Kasumi-1 (cell line): ENCODE measurements around the gene RGL1.
A peak's percentile ranks its signal among the peaks of the same experiment; 100 is the strongest.
"Not testable (repeated sequence)": the region's sequence is repeated elsewhere in the genome, so short reads cannot be mapped to it uniquely, and the experiment has no call there.

ENCODE experiments used
- DNase-seq, 2 experiments: peaks; one replicate each; lab custom pipeline; 2025; lab: John Stamatoyannopoulos, UW

RGL1 gene

DNA sequence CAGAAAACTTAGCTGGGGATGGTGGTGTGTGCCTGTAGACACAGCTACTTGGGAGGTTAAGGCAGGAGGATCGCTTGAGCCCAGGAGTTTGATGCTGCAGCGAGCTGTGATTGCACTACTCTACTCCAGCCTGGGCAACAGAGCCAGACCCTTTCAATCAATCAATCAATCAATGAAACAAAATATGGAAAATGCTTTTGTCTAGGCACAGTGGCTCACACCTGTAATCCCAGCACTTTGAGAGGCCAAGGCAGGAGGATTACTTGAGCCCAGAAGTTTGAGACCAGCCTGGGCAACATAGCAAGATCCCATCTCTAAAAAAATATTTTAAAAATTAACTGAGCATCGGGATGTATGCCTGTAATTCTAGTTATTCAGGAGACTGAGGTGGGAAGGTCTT lies 19.0 kb upstream of the RGL1 start:
- DNase-seq = not testable (repeated sequence)

DNA sequence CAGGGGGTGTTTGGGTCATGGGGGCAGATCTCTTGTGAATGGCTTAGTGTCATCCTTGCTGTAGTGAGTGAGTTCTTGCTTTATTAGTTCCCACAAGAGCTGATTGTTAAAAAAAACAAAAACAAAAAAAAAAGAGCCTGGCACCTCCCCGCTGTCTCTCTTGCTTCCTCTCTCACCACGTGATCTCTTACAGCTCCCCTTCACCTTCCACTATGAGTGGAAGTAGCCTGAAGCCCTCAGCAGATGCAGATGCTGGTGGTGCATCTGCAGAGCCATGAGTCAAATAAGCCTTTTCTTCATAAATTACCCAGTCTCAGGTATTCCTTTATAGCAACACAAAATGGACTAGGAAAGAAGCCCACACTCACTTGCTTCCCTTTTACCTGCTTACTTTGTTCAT lies 17.2 kb upstream of the RGL1 start:
- no peak for DNase-seq

DNA sequence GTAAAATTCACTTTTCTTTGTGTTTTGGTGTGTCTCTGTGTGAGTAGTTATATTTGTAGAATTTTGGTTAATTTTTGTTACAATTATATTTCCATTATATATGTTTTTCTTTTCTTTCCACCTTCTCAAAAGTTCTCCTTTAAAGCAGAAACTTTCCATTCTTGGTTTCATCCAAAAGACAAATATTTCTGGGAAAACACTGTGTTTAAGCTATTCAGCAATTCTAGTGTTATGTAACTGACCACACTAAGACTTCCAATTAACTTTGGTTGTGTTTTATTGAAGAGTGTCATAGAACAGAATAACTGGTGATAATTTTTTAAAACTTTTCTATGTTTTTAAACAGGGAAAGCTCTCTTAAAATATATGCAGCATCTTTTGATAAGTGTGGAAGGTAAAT lies 13.6 kb upstream of the RGL1 start:
- DNase-seq = no peak

DNA sequence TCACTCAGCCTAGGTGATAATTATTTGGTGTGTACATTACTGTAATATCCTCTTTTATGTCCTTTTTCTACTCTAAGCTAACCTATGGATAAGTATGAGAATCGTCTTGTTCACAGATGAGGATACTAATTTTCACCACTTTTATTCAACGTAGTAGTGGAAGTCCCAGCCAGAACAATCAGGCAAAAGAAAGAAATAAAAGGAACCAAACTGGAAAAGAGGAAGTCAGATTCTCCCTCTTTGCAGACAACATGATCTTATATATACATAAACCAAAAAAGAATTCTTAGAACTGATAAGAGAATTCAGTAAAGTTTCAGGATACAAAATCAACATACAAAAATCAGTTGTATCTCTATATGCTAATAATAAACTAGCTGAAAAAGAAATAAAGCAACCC lies 12.6 kb upstream of the RGL1 start:
- DNase-seq = peak; percentile 33 to 55

- DNase-seq = no peak
These were observed 10.8 kb upstream of the RGL1 start for GRCh38 chr1:183794088-183794487.

- DNase-seq = no peak
These were observed 4.5 kb upstream of the RGL1 start for GRCh38 chr1:183800449-183800848.

DNA sequence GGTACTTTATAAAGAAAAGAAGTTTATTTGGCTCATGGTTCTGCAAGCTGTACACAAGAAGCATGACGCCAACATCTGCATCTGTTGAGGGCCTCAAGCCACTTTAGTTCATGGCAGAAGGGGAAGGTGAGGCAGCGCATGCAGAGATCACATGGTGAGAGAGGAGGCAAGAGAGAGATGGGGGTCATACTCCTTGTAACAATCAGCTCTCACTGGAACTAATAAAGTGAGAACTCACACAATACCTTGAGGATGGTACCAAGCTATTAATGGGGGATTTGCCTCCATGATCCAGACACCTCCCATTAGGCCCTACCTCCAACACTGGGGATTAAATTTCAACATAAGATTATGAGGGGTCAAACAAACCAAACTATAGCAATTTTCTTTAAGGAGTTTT lies 3.3 kb upstream of the RGL1 start:
- DNase-seq = no peak

GRCh38 chr1:183804387-183804786 lies 533 bp upstream of the RGL1 start:
- DNase-seq = no peak

- no peak for DNase-seq
These were observed 1.2 kb downstream of the RGL1 start for GRCh38 chr1:183806125-183806524.

GRCh38 chr1:183806675-183807074 lies 1.8 kb downstream of the RGL1 start:
- no peak for DNase-seq

DNA sequence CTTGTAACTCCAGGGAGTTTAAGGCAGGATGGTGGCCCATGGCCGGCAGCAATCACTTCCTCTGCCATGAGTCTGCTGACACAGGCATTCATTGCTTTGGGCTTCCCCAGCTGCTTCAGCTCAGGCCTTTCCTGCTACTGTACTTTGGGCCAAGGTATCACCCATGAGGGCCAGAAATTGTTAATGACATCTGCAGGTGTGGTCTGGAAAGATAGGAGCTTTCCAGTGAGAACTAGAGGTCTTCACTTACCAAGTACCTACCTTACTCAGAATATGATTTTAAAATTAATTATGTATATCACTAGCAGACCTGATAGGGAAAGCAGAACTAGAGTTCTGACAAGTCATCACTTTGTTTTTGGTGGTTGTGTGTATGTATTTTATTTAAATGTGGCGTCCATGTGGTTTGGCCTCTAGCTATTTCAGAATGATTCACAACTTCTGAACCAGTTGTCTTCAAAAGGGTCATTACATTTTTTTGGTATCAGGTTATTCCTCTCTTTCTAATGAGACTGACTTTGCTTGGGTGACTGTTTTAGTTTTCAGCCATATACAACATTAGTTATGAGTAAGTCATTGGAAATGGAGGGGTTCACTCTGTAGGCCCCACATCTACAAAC lies 2.7 kb downstream of the RGL1 start:
- DNase-seq = no peak

DNA sequence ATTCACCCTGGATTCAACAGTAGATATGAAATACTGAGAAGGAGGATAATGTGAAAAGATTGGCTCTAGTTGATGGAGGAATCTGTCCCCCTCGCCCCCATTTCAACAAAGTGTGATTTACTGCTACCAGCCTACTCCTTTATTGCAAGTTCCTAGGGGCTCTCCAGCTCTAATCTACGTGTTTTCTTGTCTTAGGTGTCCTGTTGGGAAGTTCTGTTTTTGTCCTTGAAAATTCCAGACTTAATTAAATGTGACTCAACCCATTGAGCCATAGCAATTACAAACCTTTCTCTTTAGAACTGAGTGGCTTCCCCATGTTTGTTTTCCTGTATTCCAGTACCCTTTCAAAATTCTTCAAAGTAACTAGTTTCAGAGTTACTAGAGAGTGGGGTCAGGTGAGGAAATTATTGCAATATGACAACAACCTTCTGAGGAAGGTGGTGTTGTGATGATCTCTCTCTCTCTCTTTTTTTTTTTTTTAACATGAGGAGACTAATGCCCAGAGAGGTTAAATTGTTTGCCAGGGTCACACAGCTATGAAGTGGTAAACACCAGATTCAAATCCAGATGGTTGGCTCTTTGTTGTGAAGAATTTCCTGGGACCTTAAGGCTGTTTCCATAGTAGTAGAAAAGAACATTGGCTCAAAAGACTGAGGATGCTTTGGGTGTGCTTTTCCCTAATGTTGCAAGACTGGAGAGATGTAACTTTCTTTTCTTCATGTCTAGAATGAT lies 3.5 kb downstream of the RGL1 start:
- no peak for DNase-seq

DNA sequence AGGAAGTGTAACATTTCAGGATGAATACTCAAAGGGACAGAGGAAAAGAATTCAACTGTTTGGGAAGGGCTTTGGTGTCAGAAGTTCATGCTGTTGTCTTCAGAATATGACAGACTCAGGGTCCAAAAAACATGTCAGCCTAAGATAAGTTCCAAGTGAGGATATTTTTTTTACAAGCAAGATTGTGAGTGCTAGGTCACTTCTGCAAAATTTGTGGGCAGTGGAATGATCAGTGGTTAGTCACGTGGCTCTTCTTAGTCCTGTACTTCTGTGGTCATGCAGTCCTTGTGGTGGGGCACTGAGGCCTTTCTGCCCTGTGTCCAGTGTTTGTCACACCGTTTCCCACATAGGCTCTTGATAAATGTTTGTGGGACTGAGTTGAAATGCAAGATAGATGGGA lies 5.2 kb downstream of the RGL1 start:
- no peak for DNase-seq

DNA sequence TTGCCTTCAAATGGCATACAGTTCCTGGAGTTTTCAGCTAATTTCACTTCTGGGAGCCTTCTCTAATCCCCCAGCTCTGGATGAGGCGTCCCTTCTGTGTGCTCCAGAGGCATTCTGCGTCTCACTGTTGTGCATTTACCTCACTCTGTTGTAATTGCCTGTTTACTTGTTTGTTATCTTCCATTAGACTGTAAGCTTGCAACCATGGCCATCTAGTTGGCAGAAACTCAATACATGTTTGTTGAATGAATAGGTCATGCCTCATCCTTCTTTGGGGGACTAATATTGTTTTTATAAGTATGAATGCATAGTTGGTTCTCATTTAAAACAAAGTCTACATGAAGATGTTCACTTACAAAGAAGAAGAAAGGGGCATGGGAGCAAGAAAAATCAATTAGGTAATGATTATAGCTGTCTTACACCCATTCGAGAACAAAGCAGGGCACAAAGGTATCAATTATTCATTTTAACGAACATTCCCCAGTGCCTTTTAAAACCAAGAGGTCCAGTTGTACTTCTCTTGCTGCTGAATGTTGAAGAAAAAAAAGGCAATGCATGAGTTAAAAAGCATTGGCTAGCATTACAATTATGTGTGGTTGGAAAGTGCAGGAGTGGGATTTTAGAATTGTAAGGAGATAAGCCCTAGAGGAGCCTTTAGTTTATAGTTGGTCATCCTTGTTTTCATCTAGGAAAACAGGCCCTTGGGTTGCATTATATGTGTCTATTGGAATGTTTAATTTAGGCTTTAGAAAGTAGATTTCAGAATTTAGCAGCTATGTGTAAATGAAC lies 6.0 kb downstream of the RGL1 start:
- DNase-seq = no peak

DNA sequence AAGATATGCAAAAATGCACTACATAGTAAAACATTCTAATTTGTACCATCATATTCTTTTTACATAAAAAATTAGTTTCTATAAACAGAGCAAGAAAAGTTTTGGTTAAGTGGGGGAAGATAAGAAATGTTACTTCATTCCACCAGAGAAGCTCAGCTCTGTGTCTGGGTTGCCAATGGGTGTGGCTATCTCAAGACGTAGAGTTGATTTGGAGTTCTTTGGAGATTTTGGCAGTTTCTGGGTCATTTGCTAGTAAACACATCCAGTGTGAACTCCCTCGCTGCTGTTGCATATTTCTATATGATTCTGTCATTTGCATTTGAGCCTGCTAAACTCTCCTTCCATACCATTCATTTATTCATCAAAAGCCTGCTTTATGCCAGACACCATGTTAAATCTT lies 7.2 kb downstream of the RGL1 start:
- DNase-seq = no peak

GRCh38 chr1:183812686-183813569 lies 8.0 kb downstream of the RGL1 start:
- no peak for DNase-seq

- DNase-seq = no peak
These were observed 9.3 kb downstream of the RGL1 start for GRCh38 chr1:183814121-183814681.

- DNase-seq = no peak
These were observed 11.2 kb downstream of the RGL1 start for GRCh38 chr1:183816110-183816509.

DNA sequence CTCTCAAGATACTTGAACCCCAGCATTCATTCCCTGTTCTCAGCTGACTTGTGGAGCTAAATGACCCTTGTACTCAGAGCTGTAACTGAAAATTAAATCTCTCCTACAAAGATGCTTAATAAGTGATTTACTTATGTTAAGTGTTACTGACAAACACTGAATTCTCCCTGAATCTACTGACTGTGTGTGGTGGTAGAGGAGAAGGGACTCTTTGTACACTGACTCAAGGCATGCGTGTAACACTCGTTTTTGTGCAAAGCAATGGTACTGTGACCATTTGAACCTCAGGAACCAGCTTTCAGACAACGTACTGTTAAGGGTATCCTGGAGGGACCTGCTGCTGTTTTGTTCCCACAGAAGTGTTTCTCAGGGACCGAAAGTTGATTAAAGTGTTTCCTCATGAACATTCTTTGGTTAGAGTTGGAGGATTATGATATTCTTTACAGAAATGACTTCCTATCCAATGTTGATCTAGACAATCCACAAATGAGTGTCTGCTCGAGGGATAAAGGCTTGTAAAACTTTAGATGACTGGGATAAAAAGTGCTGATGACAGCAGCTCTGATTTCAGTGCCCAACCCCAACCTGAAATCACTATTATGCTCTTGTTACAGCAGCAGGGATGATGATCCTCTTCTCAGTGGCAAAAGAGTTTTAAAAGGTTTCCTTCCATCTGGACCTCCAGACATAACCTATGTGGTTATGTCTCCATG lies 12.8 kb downstream of the RGL1 start:
- DNase-seq = no peak

GRCh38 chr1:183819059-183819458 lies 14.1 kb downstream of the RGL1 start:
- DNase-seq = no peak

DNA sequence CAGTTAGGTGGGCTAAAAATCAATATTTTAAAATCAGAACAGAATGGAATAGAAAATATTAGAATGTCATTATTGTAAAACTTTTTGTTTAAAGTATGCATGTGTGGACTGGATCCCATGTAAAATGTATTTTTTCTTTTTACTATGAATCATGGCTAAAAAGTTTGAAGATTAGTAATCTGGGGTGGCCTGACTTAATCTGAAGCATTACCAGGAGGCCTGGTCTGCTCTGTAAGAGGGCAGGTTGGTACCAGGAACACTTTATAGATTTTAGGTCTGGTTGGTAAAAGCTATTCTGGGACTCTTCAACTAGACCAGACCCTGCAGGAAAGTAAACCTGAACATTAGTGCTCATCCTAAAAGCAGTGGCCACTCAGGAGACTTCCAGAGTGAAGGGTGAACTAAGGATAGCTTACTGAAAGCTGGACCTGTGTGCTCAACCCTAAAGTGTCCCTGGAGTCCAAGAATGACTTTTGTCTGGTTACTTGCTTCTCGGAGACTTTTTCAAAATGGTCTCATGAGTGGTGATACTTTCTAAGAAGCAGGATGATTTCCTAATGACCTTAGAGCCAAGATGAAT lies 16.5 kb downstream of the RGL1 start:
- no peak for DNase-seq
